Endothelial cell (in vitro differentiated cells): ENCODE measurements around the gene MDN1. TPM values are rescaled to one million over a fixed set of nuclear protein-coding genes. Genes with fewer than 3 reads are reported as not detected.

Experiments used
- DNase-seq: peaks from one replicate; pipeline ENCODE4 v3.0.0; 2021; ENCODE audit warnings: low spot score
- H3K27ac Mint-ChIP-seq: one replicate; pipeline ENCODE4 v1.8.0; 2021; ENCODE audit warnings: mixed read lengths, inconsistent platforms; ENCODE audit not compliant: unreplicated experiment
- H3K27me3 Mint-ChIP-seq: one replicate; pipeline ENCODE4 v1.8.0; 2021; ENCODE audit warnings: mild to moderate bottlenecking, moderate library complexity, mixed read lengths, inconsistent platforms; ENCODE audit not compliant: unreplicated experiment
- H3K36me3 Mint-ChIP-seq: one replicate; pipeline ENCODE4 v1.8.0; 2021; ENCODE audit warnings: mild to moderate bottlenecking, low read depth, mixed read lengths, inconsistent platforms; ENCODE audit not compliant: unreplicated experiment
- H3K4me1 Mint-ChIP-seq: one replicate; pipeline ENCODE4 v1.8.0; 2021; ENCODE audit warnings: mild to moderate bottlenecking, mixed read lengths, inconsistent platforms; ENCODE audit not compliant: unreplicated experiment
- H3K4me3 Mint-ChIP-seq: one replicate; pipeline ENCODE4 v1.8.0; 2021; ENCODE audit warnings: mild to moderate bottlenecking, mixed read lengths, inconsistent platforms; ENCODE audit not compliant: unreplicated experiment
- H3K9me3 Mint-ChIP-seq: one replicate; pipeline ENCODE4 v1.8.0; 2021; ENCODE audit warnings: mixed read lengths, inconsistent platforms; ENCODE audit not compliant: unreplicated experiment
- total RNA-seq: library from RNA; stranded (reverse); fragmentation: NEBNext Ultra II Directional; extraction: Animal tissue kit (Norgen Biotek cat#: 25700); gene quantifications from one replicate; pipeline ENCODE4 v1.2.1, GENCODE V29; 2021; ENCODE audit not compliant: unreplicated experiment
- TF ChIP-seq, protein P1 (sequence below): fragments of 200-600 bp; sonication (generic); IDR thresholded peaks from one replicate; pipeline ENCODE4 v1.5.0; 2021; ENCODE audit warnings: antibody characterized with exemption; ENCODE audit not compliant: unreplicated experiment

MDN1 gene
- total RNA-seq, 1 donor from 2014 or later = 70.0 TPM

DNA sequence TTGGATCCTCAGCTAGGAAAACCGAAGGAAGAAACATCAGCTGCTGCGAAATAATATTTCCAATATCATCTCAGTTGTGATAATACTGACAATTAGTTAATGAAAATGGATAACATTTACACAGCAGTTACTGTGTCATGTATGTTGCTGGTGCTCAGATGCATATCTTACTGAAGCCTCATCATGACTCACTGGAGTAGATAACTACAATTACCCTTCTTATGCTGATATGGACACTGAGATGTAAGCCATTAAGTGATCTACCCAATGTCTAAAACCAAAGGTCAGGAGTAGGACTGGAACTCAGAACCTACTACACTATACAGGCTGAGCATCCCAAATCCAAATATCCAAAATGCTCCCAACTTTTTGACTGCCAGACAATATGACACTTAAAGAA is 126.4 kb downstream of the MDN1 start:
- TF ChIP-seq, protein P1, sequence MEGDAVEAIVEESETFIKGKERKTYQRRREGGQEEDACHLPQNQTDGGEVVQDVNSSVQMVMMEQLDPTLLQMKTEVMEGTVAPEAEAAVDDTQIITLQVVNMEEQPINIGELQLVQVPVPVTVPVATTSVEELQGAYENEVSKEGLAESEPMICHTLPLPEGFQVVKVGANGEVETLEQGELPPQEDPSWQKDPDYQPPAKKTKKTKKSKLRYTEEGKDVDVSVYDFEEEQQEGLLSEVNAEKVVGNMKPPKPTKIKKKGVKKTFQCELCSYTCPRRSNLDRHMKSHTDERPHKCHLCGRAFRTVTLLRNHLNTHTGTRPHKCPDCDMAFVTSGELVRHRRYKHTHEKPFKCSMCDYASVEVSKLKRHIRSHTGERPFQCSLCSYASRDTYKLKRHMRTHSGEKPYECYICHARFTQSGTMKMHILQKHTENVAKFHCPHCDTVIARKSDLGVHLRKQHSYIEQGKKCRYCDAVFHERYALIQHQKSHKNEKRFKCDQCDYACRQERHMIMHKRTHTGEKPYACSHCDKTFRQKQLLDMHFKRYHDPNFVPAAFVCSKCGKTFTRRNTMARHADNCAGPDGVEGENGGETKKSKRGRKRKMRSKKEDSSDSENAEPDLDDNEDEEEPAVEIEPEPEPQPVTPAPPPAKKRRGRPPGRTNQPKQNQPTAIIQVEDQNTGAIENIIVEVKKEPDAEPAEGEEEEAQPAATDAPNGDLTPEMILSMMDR = no peak
- H3K36me3 Mint-ChIP-seq = peaks cover 27% of the 10 kb centered on the region
- no peak for DNase-seq
- no peak overlapping the region for H3K27ac Mint-ChIP-seq
- peaks cover 1% of the 10 kb centered on the region for H3K27me3 Mint-ChIP-seq
- H3K4me3 Mint-ChIP-seq = no peak overlapping the region
- H3K4me1 Mint-ChIP-seq = peaks cover 30% of the 10 kb centered on the region
- no peaks in the 10 kb centered on the region for H3K9me3 Mint-ChIP-seq

DNA sequence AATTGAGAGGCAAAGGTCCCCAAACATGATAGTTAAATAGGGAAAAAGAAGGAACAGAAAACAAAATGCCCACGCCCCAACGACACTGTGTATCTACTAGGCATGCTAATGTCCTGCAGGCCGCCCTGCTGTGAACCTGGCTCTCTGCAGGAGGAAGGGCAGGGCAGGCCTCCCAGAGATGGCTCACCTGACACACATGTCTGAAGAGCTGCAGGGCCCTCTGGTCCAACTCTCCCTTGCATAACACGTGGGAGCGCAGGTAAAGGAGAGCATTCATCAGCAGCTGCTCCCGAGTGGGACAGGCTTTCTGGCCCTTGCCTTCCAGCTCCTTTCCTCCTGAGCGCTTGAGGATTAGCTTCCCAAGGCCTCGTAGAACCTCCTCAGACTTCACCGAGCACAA is 127.3 kb downstream of the MDN1 start:
- TF ChIP-seq, protein P1 = no peak
- H3K4me3 Mint-ChIP-seq = no peak overlapping the region
- peaks cover 39% of the 10 kb centered on the region for H3K4me1 Mint-ChIP-seq
- peaks cover 33% of the 10 kb centered on the region for H3K36me3 Mint-ChIP-seq
- peaks cover 1% of the 10 kb centered on the region for H3K27me3 Mint-ChIP-seq
- H3K27ac Mint-ChIP-seq = no peak overlapping the region
- DNase-seq = no peak
- H3K9me3 Mint-ChIP-seq = no peaks in the 10 kb centered on the region

DNA sequence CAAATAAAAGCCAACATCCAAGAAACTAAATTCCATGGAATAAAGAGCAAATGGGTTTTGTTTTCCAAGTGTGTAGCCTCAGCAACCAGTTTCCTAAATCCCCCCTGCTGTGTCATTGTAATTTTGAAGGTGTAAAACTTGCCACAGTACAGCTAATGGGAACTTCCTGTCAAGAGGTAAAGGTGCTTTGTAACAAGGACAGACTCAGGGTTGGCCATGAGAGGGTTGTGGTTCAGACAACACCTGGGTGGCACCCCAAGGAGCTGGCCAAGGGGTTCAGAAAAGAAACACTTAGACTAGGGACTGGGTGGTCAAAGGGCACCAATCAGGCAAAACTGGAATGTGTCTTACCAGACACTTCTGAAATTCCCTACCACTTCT is 128.7 kb downstream of the MDN1 start:
- TF ChIP-seq, protein P1 = no peak
- H3K36me3 Mint-ChIP-seq = peaks cover 27% of the 10 kb centered on the region
- H3K4me1 Mint-ChIP-seq = peaks cover 42% of the 10 kb centered on the region
- H3K9me3 Mint-ChIP-seq = no peaks in the 10 kb centered on the region
- peak overlapping the region; percentile 90 for H3K27ac Mint-ChIP-seq
- H3K27me3 Mint-ChIP-seq = peaks cover 4% of the 10 kb centered on the region
- no peak for DNase-seq
- H3K4me3 Mint-ChIP-seq = no peak overlapping the region

DNA sequence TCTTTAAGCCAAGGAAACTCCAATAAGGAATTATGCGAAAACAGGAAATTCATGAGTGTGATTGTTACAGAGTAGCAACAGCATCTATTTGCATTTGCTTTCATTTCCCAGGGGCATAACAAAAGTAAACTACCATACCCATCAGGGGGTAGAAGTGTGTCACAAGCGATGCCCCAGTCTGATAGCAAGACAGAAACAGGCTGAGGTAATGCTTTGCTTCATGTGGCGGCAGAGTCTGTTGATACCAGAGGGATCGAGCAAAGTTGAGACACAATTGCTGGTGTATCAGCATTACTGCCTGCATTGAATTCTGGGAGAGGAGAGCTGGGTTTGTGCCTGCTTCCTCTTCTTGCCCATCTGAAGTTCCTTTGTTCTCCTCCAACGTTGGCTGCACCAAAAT is 129.9 kb downstream of the MDN1 start:
- Mint-ChIP-seq H3K27ac (peak overlapping the region; percentile 90), H3K9me3 (no peaks in the 10 kb centered on the region), H3K4me1 (peaks cover 42% of the 10 kb centered on the region), H3K36me3 (peaks cover 38% of the 10 kb centered on the region), H3K4me3 (peak overlapping the region; percentile 58), H3K27me3 (peaks cover 4% of the 10 kb centered on the region)
- DNase-seq = no peak
- TF ChIP-seq, protein P1 = no peak

DNA sequence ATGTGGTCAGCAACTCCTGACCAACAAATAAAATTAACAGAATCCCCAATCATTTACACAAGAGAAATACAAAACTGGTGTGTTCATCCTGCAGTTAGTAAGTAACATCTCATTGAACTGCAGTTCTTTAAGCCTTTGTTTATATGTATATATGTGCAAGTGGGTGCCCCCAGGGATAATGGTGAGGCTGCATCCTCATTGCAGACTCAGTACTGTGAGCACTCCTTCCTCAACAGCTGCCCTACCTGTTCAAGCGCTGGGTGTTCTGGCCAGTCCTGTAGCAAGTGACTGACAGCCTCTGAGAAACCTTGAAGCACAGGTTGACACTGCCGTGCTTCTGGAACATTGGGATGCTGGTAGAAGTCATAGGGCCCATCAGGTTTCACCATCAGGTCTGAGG is 131.3 kb downstream of the MDN1 start:
- DNase-seq = no peak
- H3K27ac Mint-ChIP-seq = no peak overlapping the region
- peaks cover 33% of the 10 kb centered on the region for H3K36me3 Mint-ChIP-seq
- H3K27me3 Mint-ChIP-seq = peaks cover 4% of the 10 kb centered on the region
- H3K4me1 Mint-ChIP-seq = peaks cover 42% of the 10 kb centered on the region
- H3K4me3 Mint-ChIP-seq = no peak overlapping the region
- TF ChIP-seq, protein P1 = no peak
- H3K9me3 Mint-ChIP-seq = no peaks in the 10 kb centered on the region
